Astrocyte (in vitro differentiated cells and primary cell): ENCODE data around the gene RBSN.

Experiments used
- EZH2 ChIP-seq: IDR thresholded peaks from 2 replicates; pipeline ENCODE4 v1.6.1; 2012; ENCODE audit warnings: mild to moderate bottlenecking, low read length, inconsistent platforms; ENCODE audit not compliant: insufficient read depth
- TF ChIP-seq, protein P1 (sequence below): IDR thresholded peaks from 2 replicates; pipeline ENCODE4 v1.5.1; 2011; ENCODE audit warnings: low read depth, mild to moderate bottlenecking, inconsistent platforms, low read length, moderate library complexity; ENCODE audit not compliant: insufficient read depth

DNA sequence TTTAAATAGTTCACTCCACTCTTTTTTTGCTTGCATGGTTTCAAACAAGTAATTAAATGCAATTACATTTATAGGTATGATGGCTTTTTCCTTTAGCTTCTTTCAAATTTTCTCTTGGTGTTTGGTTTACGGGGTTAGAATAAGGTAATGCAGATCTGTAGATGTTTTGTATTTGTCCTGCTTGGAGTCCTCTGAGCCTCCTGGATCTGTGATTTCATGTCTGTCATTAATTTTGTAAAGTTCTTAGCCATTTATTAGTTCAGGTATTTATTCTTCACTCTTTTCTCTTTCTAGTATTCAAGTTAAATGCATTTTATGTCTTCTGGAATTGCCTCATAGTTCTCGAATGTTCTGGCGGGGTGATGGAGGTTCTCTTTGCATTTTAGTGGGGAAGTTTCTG lies 32.5 kb downstream of the RBSN start:
- TF ChIP-seq EZH2, result no peak
- TF ChIP-seq, protein P1, sequence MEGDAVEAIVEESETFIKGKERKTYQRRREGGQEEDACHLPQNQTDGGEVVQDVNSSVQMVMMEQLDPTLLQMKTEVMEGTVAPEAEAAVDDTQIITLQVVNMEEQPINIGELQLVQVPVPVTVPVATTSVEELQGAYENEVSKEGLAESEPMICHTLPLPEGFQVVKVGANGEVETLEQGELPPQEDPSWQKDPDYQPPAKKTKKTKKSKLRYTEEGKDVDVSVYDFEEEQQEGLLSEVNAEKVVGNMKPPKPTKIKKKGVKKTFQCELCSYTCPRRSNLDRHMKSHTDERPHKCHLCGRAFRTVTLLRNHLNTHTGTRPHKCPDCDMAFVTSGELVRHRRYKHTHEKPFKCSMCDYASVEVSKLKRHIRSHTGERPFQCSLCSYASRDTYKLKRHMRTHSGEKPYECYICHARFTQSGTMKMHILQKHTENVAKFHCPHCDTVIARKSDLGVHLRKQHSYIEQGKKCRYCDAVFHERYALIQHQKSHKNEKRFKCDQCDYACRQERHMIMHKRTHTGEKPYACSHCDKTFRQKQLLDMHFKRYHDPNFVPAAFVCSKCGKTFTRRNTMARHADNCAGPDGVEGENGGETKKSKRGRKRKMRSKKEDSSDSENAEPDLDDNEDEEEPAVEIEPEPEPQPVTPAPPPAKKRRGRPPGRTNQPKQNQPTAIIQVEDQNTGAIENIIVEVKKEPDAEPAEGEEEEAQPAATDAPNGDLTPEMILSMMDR, result no peak
